ENCODE results near the gene GNAQ.

DNA sequence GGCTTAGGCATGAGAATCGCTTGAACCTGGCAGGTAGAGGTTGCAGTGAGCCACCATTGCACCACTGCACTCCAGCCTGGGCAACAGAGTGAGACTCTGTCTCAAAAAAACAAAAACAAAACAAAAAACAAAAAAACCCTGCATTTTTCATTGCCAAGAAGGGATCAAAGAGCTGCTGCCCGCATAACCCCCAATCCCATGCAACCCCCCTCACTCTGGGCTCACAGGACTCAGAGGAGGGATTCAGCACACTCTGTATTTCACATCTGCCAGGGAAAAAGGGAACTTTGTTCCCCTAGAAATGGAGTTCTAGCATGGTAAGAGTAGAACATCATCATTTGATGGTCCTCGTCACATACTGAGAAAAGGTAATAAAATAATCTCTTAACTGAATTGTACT lies 229.5 kb downstream of the GNAQ start:
- TF ChIP-seq, protein P1, sequence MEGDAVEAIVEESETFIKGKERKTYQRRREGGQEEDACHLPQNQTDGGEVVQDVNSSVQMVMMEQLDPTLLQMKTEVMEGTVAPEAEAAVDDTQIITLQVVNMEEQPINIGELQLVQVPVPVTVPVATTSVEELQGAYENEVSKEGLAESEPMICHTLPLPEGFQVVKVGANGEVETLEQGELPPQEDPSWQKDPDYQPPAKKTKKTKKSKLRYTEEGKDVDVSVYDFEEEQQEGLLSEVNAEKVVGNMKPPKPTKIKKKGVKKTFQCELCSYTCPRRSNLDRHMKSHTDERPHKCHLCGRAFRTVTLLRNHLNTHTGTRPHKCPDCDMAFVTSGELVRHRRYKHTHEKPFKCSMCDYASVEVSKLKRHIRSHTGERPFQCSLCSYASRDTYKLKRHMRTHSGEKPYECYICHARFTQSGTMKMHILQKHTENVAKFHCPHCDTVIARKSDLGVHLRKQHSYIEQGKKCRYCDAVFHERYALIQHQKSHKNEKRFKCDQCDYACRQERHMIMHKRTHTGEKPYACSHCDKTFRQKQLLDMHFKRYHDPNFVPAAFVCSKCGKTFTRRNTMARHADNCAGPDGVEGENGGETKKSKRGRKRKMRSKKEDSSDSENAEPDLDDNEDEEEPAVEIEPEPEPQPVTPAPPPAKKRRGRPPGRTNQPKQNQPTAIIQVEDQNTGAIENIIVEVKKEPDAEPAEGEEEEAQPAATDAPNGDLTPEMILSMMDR (IDR thresholded peaks at IDR 0.05): no peak
- TF ChIP-seq POLR2A (IDR thresholded peaks at IDR 0.05) (no peak), EP300 (IDR thresholded peaks at IDR 0.05) (no peak)

Measured in upper lobe of left lung (tissue), 4 donors.